Cardiac ventricle fibroblast (primary cell): ENCODE results near the gene CEP128. TPM values are rescaled to one million over a fixed set of nuclear protein-coding genes. Genes with fewer than 3 reads are reported as not detected.

Experiments
- total RNA-seq: library from RNA; depleted of rRNA; stranded (reverse); fragments of >200 nt; gene quantifications from 2 replicates; pipeline ENCODE4 v1.2.3, GENCODE V29; 2015

The CEP128 gene
- 0.62 and 1.1 TPM in 2 replicates for total RNA-seq

GRCh38 chr14:80941241-80942185 is at the start of gene CEP128:
TSS of gene CEP128 (minus strand) at chr14:80941738.

DNA sequence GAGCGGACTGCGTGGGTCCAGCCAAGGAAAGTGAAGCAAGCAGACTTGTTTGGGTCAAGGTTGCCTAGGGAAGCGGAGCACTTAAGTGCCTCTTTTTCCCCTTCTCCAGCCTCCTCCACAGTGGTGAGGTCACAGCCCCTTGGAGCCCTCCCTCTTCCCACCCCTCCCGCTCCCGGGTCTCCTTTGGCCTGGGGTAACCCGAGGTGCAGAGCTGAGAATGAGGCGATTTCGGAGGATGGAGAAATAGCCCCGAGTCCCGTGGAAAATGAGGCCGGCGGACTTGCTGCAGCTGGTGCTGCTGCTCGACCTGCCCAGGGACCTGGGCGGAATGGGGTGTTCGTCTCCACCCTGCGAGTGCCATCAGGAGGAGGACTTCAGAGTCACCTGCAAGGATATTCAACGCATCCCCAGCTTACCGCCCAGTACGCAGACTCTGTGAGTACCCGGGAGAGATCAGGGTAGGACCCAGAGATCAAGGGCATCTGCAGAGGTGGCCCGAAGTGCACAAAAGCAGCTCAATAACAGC is 13.9 kb upstream of the CEP128 start, which contains the start of gene TSHR:
Gene TSHR, plus strand, starts transcription at position 206 of the 526 bp plus-strand sequence. Its CDS starts 60 bp downstream, at position 266.

Other genes starting within 250 kb of the CEP128 start
- gene TSHR, start 13.9 kb upstream of the CEP128 start, total RNA-seq = not detected in 2 replicates